ENCODE results near the gene GAL3ST2. TPM values are rescaled to one million over a fixed set of nuclear protein-coding genes. Genes with fewer than 3 reads are reported as not detected.

GAL3ST2 gene
- total RNA-seq, 5 donors from 2014 or later (not counting 1 experiment from before 2014, with no cell fraction given), result 0.80 to 1.4 TPM; not detected in 3

- no peak for ATAC-seq (replicated peaks in 1 of 4)
- H3K27me3 Mint-ChIP-seq, result peaks cover 0 to 3% of the 10 kb centered on the region in 2 donors
- no peaks in the 10 kb centered on the region for H3K9me3 ChIP-seq
- H3K4me3 Mint-ChIP-seq, result no peak overlapping the region
- H3K4me1 ChIP-seq (ENCODE audit: control insufficient read depth in 1 of 2, extremely low read depth in 1 of 2, insufficient read depth in 2 of 2, low read length in 2 of 2), result peaks cover 0 to 15% of the 10 kb centered on the region in 2 experiments
- H3K27ac ChIP-seq (ENCODE audit: low read length), result no peak overlapping the region
- no peak overlapping the region for H3K27ac Mint-ChIP-seq
- no peak overlapping the region for H3K4me3 ChIP-seq (ENCODE audit: control insufficient read depth in 1 of 2, extremely low read depth in 1 of 2, low read length in 1 of 2)
- H3K36me3 ChIP-seq (ENCODE audit: control insufficient read depth in 2 of 2, extremely low read depth in 1 of 2, insufficient read depth in 1 of 2, low read length in 1 of 2), result no peaks in the 10 kb centered on the region
- 86% methylated on average over 32 of the region's 40 CpGs for WGBS (ENCODE audit: insufficient coverage)
- CTCF ChIA-PET, result interaction anchor here in 1 of 2 donors (0.6 kb wide), 1 partner anchor 11 kb away, joined by 3 read pairs; no protein-coding TSS in a partner anchor
- H3K36me3 Mint-ChIP-seq, result no peaks in the 10 kb centered on the region
- peaks cover 3 to 15% (median 6%) of the 10 kb centered on the region in 3 donors for H3K4me1 Mint-ChIP-seq
- DNase-seq, result no peak
- H3K27me3 ChIP-seq (replicated peaks in 1 of 2; ENCODE audit: control insufficient read depth in 2 of 2, extremely low read depth in 1 of 2, insufficient read depth in 2 of 2, low read length in 1 of 2), result peaks cover 0 to 27% of the 10 kb centered on the region in 2 experiments
- POLR2A ChIA-PET, result no interaction called here
- no peaks in the 10 kb centered on the region for H3K9me3 Mint-ChIP-seq
Observed at GRCh38 chr2:241812730-241813643, 36.4 kb downstream of the GAL3ST2 start.

GRCh38 chr2:241813644-241814392 is 37.2 kb downstream of the GAL3ST2 start:
- no peak overlapping the region for H3K4me3 ChIP-seq (ENCODE audit: control insufficient read depth in 1 of 2, extremely low read depth in 1 of 2, low read length in 1 of 2)
- no peaks in the 10 kb centered on the region for H3K36me3 ChIP-seq (ENCODE audit: control insufficient read depth in 2 of 2, extremely low read depth in 1 of 2, insufficient read depth in 1 of 2, low read length in 1 of 2)
- Mint-ChIP-seq H3K27me3 (no peaks in the 10 kb centered on the region), H3K27ac (no peak overlapping the region), H3K36me3 (no peaks in the 10 kb centered on the region), H3K9me3 (no peaks in the 10 kb centered on the region), H3K4me3 (no peak overlapping the region), H3K4me1 (peaks cover 3 to 11% (median 6%) of the 10 kb centered on the region in 3 donors)
- peaks cover 0 to 18% of the 10 kb centered on the region in 2 experiments for H3K4me1 ChIP-seq (ENCODE audit: control insufficient read depth in 1 of 2, extremely low read depth in 1 of 2, insufficient read depth in 2 of 2, low read length in 2 of 2)
- H3K9me3 ChIP-seq, result no peaks in the 10 kb centered on the region
- peaks cover 0 to 32% of the 10 kb centered on the region in 2 experiments for H3K27me3 ChIP-seq (replicated peaks in 1 of 2; ENCODE audit: control insufficient read depth in 2 of 2, extremely low read depth in 1 of 2, insufficient read depth in 2 of 2, low read length in 1 of 2)
- WGBS (ENCODE audit: insufficient coverage), result 26% methylated on average over 20 of the region's 20 CpGs
- DNase-seq, result peak in 14 of 35 experiments; percentile 16 to 66 (median 39)
- no peak overlapping the region for H3K27ac ChIP-seq (ENCODE audit: low read length)
- ChIA-PET POLR2A (no interaction called here), CTCF (interaction anchor here in 1 of 2 donors (0.6 to 0.7 kb wide), 2 partner anchors 10 to 29 kb away, joined by 3 read pairs; no protein-coding TSS in a partner anchor)
- peak in 2 of 4 experiments; percentile 23 to 93 for ATAC-seq (replicated peaks in 1 of 4)

- H3K27ac Mint-ChIP-seq, result no peak overlapping the region
- no peaks in the 10 kb centered on the region for H3K36me3 ChIP-seq (ENCODE audit: control insufficient read depth in 2 of 2, extremely low read depth in 1 of 2, insufficient read depth in 1 of 2, low read length in 1 of 2)
- peaks cover 0 to 18% of the 10 kb centered on the region in 2 experiments for H3K4me1 ChIP-seq (ENCODE audit: control insufficient read depth in 1 of 2, extremely low read depth in 1 of 2, insufficient read depth in 2 of 2, low read length in 2 of 2)
- H3K27me3 ChIP-seq (replicated peaks in 1 of 2; ENCODE audit: control insufficient read depth in 2 of 2, extremely low read depth in 1 of 2, insufficient read depth in 2 of 2, low read length in 1 of 2), result peaks cover 0 to 34% of the 10 kb centered on the region in 2 experiments
- no peak overlapping the region for H3K4me3 Mint-ChIP-seq
- WGBS (ENCODE audit: insufficient coverage), result 94% methylated on average over 11 of the region's 17 CpGs
- no peaks in the 10 kb centered on the region for H3K36me3 Mint-ChIP-seq
- H3K27ac ChIP-seq (ENCODE audit: low read length), result no peak overlapping the region
- no peaks in the 10 kb centered on the region for H3K27me3 Mint-ChIP-seq
- no peaks in the 10 kb centered on the region for H3K9me3 ChIP-seq
- H3K4me3 ChIP-seq (ENCODE audit: control insufficient read depth in 1 of 2, extremely low read depth in 1 of 2, low read length in 1 of 2), result no peak overlapping the region
- no peaks in the 10 kb centered on the region for H3K9me3 Mint-ChIP-seq
- H3K4me1 Mint-ChIP-seq, result peaks cover 3 to 11% (median 6%) of the 10 kb centered on the region in 3 donors
- ATAC-seq (replicated peaks in 1 of 4) (no peak), DNase-seq (no peak)
- ChIA-PET CTCF (interaction anchor here in 1 of 2 donors (0.7 kb wide), 1 partner anchor 29 kb away, joined by 3 read pairs; no protein-coding TSS in a partner anchor), POLR2A (no interaction called here)
Observed at GRCh38 chr2:241814393-241814642, 37.7 kb downstream of the GAL3ST2 start.

GRCh38 chr2:241814643-241815476 is 38.2 kb downstream of the GAL3ST2 start:
- DNase-seq (no peak), ATAC-seq (replicated peaks in 1 of 4) (no peak)
- Histone ChIP-seq H3K4me1 (ENCODE audit: control insufficient read depth in 1 of 2, extremely low read depth in 1 of 2, insufficient read depth in 2 of 2, low read length in 2 of 2) (peaks cover 0 to 18% of the 10 kb centered on the region in 2 experiments), H3K27me3 (replicated peaks in 1 of 2; ENCODE audit: control insufficient read depth in 2 of 2, extremely low read depth in 1 of 2, insufficient read depth in 2 of 2, low read length in 1 of 2) (peaks cover 0 to 34% of the 10 kb centered on the region in 2 experiments), H3K4me3 (ENCODE audit: control insufficient read depth in 1 of 2, extremely low read depth in 1 of 2, low read length in 1 of 2) (no peak overlapping the region), H3K9me3 (no peaks in the 10 kb centered on the region), H3K27ac (ENCODE audit: low read length) (no peak overlapping the region), H3K36me3 (ENCODE audit: control insufficient read depth in 2 of 2, extremely low read depth in 1 of 2, insufficient read depth in 1 of 2, low read length in 1 of 2) (no peaks in the 10 kb centered on the region)
- ChIA-PET CTCF (interaction anchor here in 1 of 2 donors (0.7 kb wide), 1 partner anchor 10 kb away, joined by 3 read pairs; no protein-coding TSS in a partner anchor), POLR2A (no interaction called here)
- Mint-ChIP-seq H3K27me3 (no peaks in the 10 kb centered on the region), H3K4me1 (peaks cover 3 to 11% (median 6%) of the 10 kb centered on the region in 3 donors), H3K36me3 (no peaks in the 10 kb centered on the region), H3K27ac (no peak overlapping the region), H3K4me3 (no peak overlapping the region), H3K9me3 (no peaks in the 10 kb centered on the region)
- 88% methylated on average over 45 of the region's 52 CpGs for WGBS (ENCODE audit: insufficient coverage)

GRCh38 chr2:241815477-241816430 is 39.1 kb downstream of the GAL3ST2 start:
- H3K4me3 ChIP-seq (ENCODE audit: control insufficient read depth in 1 of 2, extremely low read depth in 1 of 2, low read length in 1 of 2), result no peak overlapping the region
- H3K4me3 Mint-ChIP-seq, result no peak overlapping the region
- no peaks in the 10 kb centered on the region for H3K36me3 Mint-ChIP-seq
- no peak overlapping the region for H3K27ac Mint-ChIP-seq
- ChIA-PET POLR2A (no interaction called here), CTCF (interaction anchor here in 1 of 2 donors (0.7 kb wide), 1 partner anchor 11 kb away, joined by 3 read pairs; no protein-coding TSS in a partner anchor)
- H3K4me1 Mint-ChIP-seq, result peaks cover 3 to 11% (median 6%) of the 10 kb centered on the region in 3 donors
- DNase-seq (no peak), ATAC-seq (replicated peaks in 1 of 4) (no peak)
- H3K4me1 ChIP-seq (ENCODE audit: control insufficient read depth in 1 of 2, extremely low read depth in 1 of 2, insufficient read depth in 2 of 2, low read length in 2 of 2), result peaks cover 0 to 18% of the 10 kb centered on the region in 2 experiments
- H3K27me3 ChIP-seq (replicated peaks in 1 of 2; ENCODE audit: control insufficient read depth in 2 of 2, extremely low read depth in 1 of 2, insufficient read depth in 2 of 2, low read length in 1 of 2), result peaks cover 0 to 35% of the 10 kb centered on the region in 2 experiments
- 85% methylated on average over 46 of the region's 48 CpGs for WGBS (ENCODE audit: insufficient coverage)
- H3K9me3 ChIP-seq, result no peaks in the 10 kb centered on the region
- no peaks in the 10 kb centered on the region for H3K27me3 Mint-ChIP-seq
- H3K9me3 Mint-ChIP-seq, result no peaks in the 10 kb centered on the region
- H3K36me3 ChIP-seq (ENCODE audit: control insufficient read depth in 2 of 2, extremely low read depth in 1 of 2, insufficient read depth in 1 of 2, low read length in 1 of 2), result no peaks in the 10 kb centered on the region
- no peak overlapping the region for H3K27ac ChIP-seq (ENCODE audit: low read length)
